Activated T-cell treated with anti-CD3 and anti-CD28 coated beads, Interleukin-2, amount 50 U/mL, for 48 hours (primary cell): ENCODE results near the gene ETV1.
"Not testable (repeated sequence)": the region's sequence is repeated elsewhere in the genome, so short reads cannot be mapped to it uniquely, and the experiment has no call there.

Experiments
- DNase-seq, 2 experiments: peaks; one replicate each; pipeline ENCODE4 v3.0.0-alpha.2; 2020

The ETV1 gene

GRCh38 chr7:13918333-13918732, 71.1 kb downstream of the ETV1 start:
- not testable (repeated sequence) for DNase-seq

GRCh38 chr7:13917103-13917502, 72.4 kb downstream of the ETV1 start:
- not testable (repeated sequence) for DNase-seq

GRCh38 chr7:13915891-13916290, 73.6 kb downstream of the ETV1 start:
- DNase-seq: no peak

- DNase-seq: no peak
Measured at GRCh38 chr7:13912715-13913278, 76.7 kb downstream of the ETV1 start.

GRCh38 chr7:13911909-13912308, 77.6 kb downstream of the ETV1 start:
- DNase-seq: no peak

GRCh38 chr7:13910805-13911551, 78.5 kb downstream of the ETV1 start:
- no peak for DNase-seq

- no peak for DNase-seq
Measured at GRCh38 chr7:13908667-13909397, 80.6 kb downstream of the ETV1 start.

GRCh38 chr7:13907831-13908230, 81.6 kb downstream of the ETV1 start:
- DNase-seq: no peak

GRCh38 chr7:13904689-13905088, 84.8 kb downstream of the ETV1 start:
- no peak for DNase-seq

- DNase-seq: no peak
Measured at GRCh38 chr7:13904007-13904406, 85.5 kb downstream of the ETV1 start.

GRCh38 chr7:13901577-13901976, 87.9 kb downstream of the ETV1 start:
- no peak for DNase-seq

- DNase-seq: no peak
Measured at GRCh38 chr7:13898957-13899670, 90.4 kb downstream of the ETV1 start.

GRCh38 chr7:13897819-13898218, 91.6 kb downstream of the ETV1 start:
- DNase-seq: no peak

GRCh38 chr7:13894954-13895353, 94.5 kb downstream of the ETV1 start:
- no peak for DNase-seq

GRCh38 chr7:13894377-13894776, 95.1 kb downstream of the ETV1 start:
- no peak for DNase-seq

- no peak for DNase-seq
Measured at GRCh38 chr7:13890793-13891192, 98.7 kb downstream of the ETV1 start.

- no peak for DNase-seq
Measured at GRCh38 chr7:13886356-13886755, 103.1 kb downstream of the ETV1 start.

- DNase-seq: no peak
Measured at GRCh38 chr7:13882051-13882450, 107.4 kb downstream of the ETV1 start.

- DNase-seq: no peak
Measured at GRCh38 chr7:13880789-13881188, 108.7 kb downstream of the ETV1 start.

- no peak for DNase-seq
Measured at GRCh38 chr7:13879994-13880686, 109.3 kb downstream of the ETV1 start.

GRCh38 chr7:13879143-13879542, 110.3 kb downstream of the ETV1 start:
- DNase-seq: no peak

GRCh38 chr7:13878154-13878553, 111.3 kb downstream of the ETV1 start:
- DNase-seq: no peak
